HG03521 (cell line): ENCODE data around the gene STAM.
"Not testable (repeated sequence)": the region's sequence is repeated elsewhere in the genome, so short reads cannot be mapped to it uniquely, and the experiment has no call there.

Source experiments
- ATAC-seq: cut with Tn5 transposase; IDR thresholded peaks from one replicate; pipeline ENCODE4 v1.9.1; 2021; ENCODE audit warnings: mild to moderate bottlenecking, moderate library complexity; ENCODE audit not compliant: unreplicated experiment

STAM gene

DNA sequence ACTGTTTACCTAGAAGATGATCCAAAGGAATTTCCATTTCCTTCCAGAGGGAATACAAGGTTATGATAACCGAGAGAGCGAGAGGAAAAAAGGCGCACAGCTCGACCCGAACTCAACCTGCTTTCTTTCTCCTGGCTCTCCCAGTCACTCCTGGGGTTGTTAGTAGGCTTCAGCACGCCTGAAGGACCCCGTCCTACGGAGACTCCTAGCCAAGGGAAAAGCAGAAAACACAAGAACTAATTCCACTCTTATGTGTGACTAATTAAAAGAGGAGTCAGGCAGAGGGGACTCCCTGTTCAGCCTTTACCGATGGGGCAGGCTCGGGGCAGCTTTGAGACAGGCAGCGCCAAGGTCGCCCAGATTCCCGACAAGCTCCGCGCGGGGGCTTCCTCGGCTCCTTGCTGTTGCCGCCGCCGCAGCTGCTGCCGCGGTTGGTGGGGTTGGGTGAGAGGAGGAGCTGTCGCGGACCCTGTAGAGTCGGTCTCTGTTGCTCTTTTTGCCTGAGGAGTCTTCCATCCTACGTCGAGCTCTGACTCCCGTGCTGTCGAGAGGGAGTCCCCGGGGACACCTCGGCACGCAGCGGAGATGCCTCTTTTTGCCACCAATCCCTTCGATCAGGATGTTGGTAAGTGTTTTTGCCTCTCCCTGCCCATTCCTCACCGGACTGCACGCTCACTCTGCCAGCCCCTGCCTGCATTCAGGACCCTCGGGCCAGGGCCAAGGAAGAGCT, at the start of gene STAM:
Gene STAM, plus strand, starts transcription at position 397 of the 730 bp plus-strand sequence. Its CDS starts 189 bp downstream, at position 586.
- ATAC-seq = peak; percentile 92

GRCh38 chr10:17597386-17597785, 46.6 kb upstream of the STAM start:
- ATAC-seq = no peak

DNA sequence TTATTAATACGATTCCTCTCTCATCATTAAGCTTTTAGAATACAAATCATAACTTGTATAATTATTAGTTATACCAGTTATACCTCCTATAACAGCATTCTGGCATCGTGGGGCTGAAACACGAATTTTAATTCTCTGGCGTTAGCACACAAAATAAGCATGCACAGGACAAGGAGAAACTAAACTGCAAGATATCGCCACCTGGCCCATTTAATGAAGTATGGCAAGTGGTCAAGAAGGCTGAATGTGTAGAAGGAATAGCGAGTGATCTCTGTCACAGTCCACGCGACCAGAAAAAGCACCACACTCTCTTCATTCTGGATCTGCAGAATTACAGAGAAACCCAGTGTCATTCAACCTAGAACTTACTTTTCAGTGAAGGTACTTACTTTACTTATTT, 44.9 kb upstream of the STAM start:
- ATAC-seq = no peak

GRCh38 chr10:17605936-17606335, 38.0 kb upstream of the STAM start:
- ATAC-seq = no peak

- no peak for ATAC-seq
Measured at GRCh38 chr10:17606547-17607040, 37.4 kb upstream of the STAM start.

- ATAC-seq = no peak
Measured at GRCh38 chr10:17607060-17607459, 36.9 kb upstream of the STAM start.

- peak; percentile 70 for ATAC-seq
Measured at GRCh38 chr10:17607603-17608332, 36.2 kb upstream of the STAM start.

GRCh38 chr10:17609523-17610079, 34.4 kb upstream of the STAM start:
- no peak for ATAC-seq

DNA sequence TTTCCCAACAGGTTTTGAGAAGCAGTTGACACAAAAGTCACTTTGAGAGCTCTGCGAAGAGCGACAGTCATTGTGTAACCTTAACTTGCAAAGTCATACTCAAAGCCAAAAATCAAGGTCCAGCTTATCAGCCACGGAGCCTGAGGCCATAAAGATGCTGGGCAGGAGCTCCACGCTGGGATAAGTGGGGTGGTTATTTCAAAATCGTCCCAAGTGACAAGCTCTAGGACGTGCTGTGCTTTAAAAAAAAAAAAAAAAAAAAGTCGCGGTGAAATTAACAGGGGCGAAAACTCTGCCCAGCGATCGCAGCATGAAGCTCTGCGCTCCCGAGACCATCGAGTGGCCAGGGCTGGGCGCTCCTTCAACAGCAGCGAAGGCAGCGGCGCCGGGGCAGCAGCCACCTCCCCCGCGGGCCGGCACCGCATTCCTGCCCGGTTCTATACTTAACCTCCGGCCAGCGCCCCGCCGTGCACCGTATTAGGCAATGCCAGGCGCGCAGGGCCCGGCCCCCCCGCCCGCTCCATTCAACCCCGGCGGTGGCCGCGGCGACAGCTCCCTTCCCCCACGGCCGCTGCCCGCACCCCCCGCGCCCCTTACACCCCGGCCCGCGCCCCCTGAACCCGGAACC, 27.4 kb upstream of the STAM start:
- peak; percentile 39 for ATAC-seq

DNA sequence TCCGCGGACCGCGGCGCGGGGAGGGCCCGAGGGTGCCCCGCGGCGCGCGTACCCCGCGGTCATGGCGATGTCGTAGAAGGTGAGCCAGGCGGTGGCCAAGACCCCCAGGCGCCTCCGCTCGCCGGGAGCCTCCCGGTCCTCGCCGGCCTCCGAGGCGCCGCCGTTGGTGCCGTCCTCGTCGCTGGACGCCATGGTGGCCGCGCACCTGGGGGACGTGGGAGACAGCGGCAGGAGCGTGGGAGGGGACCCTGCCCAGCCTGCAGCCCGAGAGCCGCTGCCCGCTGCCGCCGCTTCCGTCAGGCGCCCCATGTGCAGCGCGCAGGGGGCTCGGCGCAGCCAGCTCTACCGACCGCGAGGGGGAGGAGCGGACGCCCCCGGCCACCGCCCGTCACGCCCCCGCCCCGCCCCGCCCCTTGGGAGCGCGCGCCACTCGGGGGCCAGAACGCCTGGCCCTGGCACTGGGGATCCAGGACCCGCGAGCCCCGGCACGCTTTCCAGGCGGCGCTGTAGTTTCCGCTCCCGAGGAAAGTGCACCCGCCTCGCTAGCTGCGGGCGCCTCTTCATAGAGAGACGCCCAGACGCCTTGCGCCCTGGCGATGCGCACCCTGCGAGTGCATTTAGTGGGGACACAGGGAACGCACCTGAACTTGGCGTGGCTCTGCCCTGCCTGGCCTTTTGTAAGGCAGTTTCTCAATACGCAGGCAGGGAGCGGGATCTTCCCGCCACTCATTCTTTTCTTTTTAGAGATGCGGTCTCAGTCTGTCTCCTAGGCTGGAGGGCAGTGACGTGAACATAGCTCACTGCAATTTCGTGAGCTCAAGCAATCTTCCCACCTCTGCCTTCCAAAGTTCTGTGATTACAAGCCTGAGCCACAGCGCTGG, 26.7 kb upstream of the STAM start, which contains the start of gene HACD1:
Gene HACD1, minus strand, starts transcription at position 344 of the 881 bp plus-strand sequence. Its CDS starts 35 bp downstream, at position 309.
- ATAC-seq = peak; percentile 47

DNA sequence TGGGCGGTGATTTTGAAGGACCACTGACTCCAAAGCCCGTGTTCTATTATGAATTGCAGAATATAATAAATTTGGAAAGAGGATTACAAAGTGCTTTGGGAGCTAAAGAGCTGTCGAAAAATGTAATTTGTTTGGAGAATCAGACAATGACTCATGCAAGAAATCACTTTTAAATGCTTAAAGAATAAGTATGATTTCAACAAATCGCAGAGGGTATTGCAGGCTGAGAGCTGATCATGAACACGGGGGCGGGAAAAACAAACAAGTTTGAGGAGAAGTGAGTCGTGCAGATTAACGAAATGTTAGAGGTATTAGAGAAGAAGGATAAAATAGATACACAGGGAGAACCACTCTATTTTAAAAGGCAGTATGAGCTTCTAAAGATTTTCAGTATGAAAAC, 21.9 kb upstream of the STAM start:
- no peak for ATAC-seq

DNA sequence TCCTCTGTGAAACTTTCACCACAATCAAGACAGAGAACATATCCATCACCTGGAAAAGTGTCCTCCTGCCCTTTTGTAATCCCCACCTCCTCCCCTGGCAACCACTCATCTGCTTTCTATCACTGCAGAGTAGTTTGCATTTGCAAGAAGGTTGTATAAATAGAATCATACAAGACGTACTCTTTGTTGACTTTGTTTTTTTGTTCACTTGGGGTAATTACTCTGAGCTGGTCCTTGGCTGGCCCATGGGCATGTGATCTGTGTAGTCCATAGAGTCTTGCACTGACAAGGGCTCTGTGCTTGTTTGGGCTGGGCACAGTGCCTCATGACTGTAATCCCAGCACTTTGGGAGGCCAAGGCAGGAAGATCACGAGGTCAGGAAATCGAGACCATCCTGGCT, 19.0 kb upstream of the STAM start:
- no peak for ATAC-seq

GRCh38 chr10:17626656-17627055, 17.3 kb upstream of the STAM start:
- no peak for ATAC-seq

GRCh38 chr10:17632590-17632989, 11.4 kb upstream of the STAM start:
- not testable (repeated sequence) for ATAC-seq

DNA sequence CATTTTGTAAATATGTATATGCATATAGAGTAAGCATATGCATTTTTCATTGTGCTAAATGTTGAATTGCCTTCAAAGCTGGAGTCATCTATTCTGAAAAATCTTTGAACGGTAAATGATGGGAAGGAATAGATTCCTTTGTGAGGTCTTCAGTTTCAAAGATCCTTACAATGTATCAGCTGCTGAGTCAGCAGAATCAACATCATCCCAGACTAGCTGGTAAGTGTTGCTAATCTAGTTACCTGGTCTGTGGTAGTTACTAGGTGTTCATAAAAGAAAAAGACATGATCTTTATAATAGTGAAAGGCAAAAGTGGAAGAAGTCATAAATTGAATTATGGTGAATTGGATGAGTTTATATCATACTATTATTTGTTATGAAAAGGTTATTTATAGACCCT, 10.6 kb upstream of the STAM start:
- ATAC-seq = no peak

GRCh38 chr10:17637869-17638268, 6.1 kb upstream of the STAM start:
- no peak for ATAC-seq

- no peak for ATAC-seq
Measured at GRCh38 chr10:17640331-17640816, 3.6 kb upstream of the STAM start.

- ATAC-seq = peak; percentile 7
Measured at GRCh38 chr10:17643339-17643754, 604 bp upstream of the STAM start.

DNA sequence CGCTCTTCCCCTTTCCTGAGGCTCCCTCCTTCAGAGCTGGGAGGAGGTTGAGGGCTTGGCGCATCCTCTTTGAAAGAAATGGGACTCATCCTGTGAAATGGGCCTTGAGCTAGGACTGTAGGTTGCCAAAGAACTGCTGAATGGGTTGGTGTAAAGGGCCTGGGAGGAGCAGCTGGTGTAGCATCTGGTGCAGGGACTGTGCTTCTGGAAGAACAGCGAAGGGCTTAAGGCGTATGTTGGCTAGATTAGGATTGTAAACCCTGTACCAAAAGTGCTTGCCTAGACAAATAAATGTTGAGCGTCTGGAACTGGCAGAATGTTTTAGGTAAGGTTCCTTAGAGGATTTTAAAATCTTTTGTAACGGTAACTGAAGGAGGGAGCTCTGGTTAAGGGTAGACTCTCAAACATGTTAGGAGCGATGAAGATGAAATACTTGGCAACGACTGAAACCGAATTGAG, 563 bp downstream of the STAM start:
- peak; percentile 23 for ATAC-seq
